Karpas-422 (cell line): ENCODE measurements around the gene PLEKHG4B. TPM values are rescaled to one million over a fixed set of nuclear protein-coding genes. Genes with fewer than 3 reads are reported as not detected.

Experiments used
- DNase-seq: peaks from one replicate; pipeline ENCODE4 v3.0.0-alpha.2; 2015
- H2AFZ ChIP-seq: fragments of 200-600 bp; sonication (generic); 2 replicates; pipeline ENCODE4 v1.6.1; 2014; ENCODE audit warnings: antibody characterized with exemption, low read length, mixed read lengths
- H3K27ac ChIP-seq: fragments of 200-600 bp; sonication (generic); 2 replicates; pipeline ENCODE4 v1.5.1; 2014; ENCODE audit warnings: mild to moderate bottlenecking, low read length, moderate library complexity
- H3K27me3 ChIP-seq: fragments of 200-600 bp; sonication (generic); 2 replicates; pipeline ENCODE4 v1.6.1; 2014; ENCODE audit warnings: low read length, mixed read lengths
- H3K36me3 ChIP-seq: fragments of 200-600 bp; sonication (generic); 2 replicates; pipeline ENCODE4 v1.6.1; 2014; ENCODE audit warnings: low read length, mixed read lengths; ENCODE audit not compliant: insufficient read depth
- H3K4me1 ChIP-seq: fragments of 200-600 bp; sonication (generic); 2 replicates; pipeline ENCODE4 v1.6.1; 2014; ENCODE audit warnings: mild to moderate bottlenecking, low read length, mixed read lengths
- H3K4me2 ChIP-seq: fragments of 200-600 bp; sonication (generic); 2 replicates; pipeline ENCODE4 v1.6.1; 2014; ENCODE audit warnings: low read length, low read depth, mild to moderate bottlenecking; ENCODE audit not compliant: poor library complexity, severe bottlenecking
- H3K4me3 ChIP-seq: fragments of 200-600 bp; sonication (generic); 2 replicates; pipeline ENCODE4 v1.5.1; 2014; ENCODE audit warnings: mild to moderate bottlenecking, antibody characterized with exemption, low read length, mixed read lengths
- H3K79me2 ChIP-seq: fragments of 200-600 bp; sonication (generic); 2 replicates; pipeline ENCODE4 v1.6.1; 2014; ENCODE audit warnings: mild to moderate bottlenecking, low read length, mixed read lengths
- H3K9ac ChIP-seq: fragments of 200-600 bp; sonication (generic); 2 replicates; pipeline ENCODE4 v1.6.0; 2014; ENCODE audit warnings: low read length
- H3K9me2 ChIP-seq: fragments of 200-600 bp; sonication (generic), shearing (Covaris generic); replicated peaks from 2 replicates; pipeline ENCODE4 v1.6.0; 2014; ENCODE audit warnings: mild to moderate bottlenecking, low read length, moderate library complexity; ENCODE audit not compliant: insufficient read depth
- H3K9me3 ChIP-seq: fragments of 300-700, 200-600 bp; sonication (generic); 2 replicates; pipeline ENCODE4 v1.6.1; 2014; ENCODE audit warnings: low read length, mixed read lengths
- H4K20me1 ChIP-seq: fragments of 200-600 bp; sonication (generic); 2 replicates; pipeline ENCODE4 v1.6.1; 2014; ENCODE audit warnings: mild to moderate bottlenecking, antibody characterized with exemption, low read length, low read depth; ENCODE audit not compliant: insufficient read depth
- total RNA-seq: library from RNA; depleted of rRNA; stranded (reverse); fragments of >200 nt; shearing (Covaris generic); gene quantifications from 2 replicates; pipeline ENCODE4 v1.2.3, GENCODE V29; 2014; ENCODE audit warnings: low replicate concordance

The PLEKHG4B gene
- total RNA-seq, 1 experiment from 2014 or later: not detected

DNA sequence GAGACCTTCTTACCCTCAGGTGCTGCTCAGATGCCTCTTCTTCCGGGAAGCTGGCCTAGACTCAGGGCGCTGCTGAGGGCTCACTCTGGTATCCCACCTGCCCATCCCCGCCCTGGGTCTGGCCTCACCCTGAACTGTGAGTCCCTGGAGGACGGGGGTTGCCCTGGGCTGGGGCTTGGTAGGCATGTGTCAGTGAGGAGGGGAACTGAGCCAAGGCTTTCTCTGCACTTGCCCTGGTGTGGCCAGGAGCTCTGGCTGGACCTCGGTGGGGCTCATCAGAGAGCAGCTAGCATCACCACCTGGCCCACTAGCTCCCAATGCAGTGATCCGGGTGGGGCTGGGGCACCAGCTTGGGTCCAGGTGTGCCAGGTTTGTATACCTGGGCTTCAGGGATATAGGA lies 15.6 kb downstream of the PLEKHG4B start:
- no peak overlapping the region for H3K4me2 ChIP-seq
- H3K27ac ChIP-seq: no peak overlapping the region
- H2AFZ ChIP-seq: no peak overlapping the region
- no peaks in the 10 kb centered on the region for H4K20me1 ChIP-seq
- DNase-seq: no peak
- H3K36me3 ChIP-seq: no peaks in the 10 kb centered on the region
- no peaks in the 10 kb centered on the region for H3K27me3 ChIP-seq
- no peaks in the 10 kb centered on the region for H3K4me1 ChIP-seq
- H3K4me3 ChIP-seq: no peak overlapping the region
- no peaks in the 10 kb centered on the region for H3K9me2 ChIP-seq
- no peaks in the 10 kb centered on the region for H3K9me3 ChIP-seq
- no peaks in the 10 kb centered on the region for H3K79me2 ChIP-seq
- no peak overlapping the region for H3K9ac ChIP-seq

DNA sequence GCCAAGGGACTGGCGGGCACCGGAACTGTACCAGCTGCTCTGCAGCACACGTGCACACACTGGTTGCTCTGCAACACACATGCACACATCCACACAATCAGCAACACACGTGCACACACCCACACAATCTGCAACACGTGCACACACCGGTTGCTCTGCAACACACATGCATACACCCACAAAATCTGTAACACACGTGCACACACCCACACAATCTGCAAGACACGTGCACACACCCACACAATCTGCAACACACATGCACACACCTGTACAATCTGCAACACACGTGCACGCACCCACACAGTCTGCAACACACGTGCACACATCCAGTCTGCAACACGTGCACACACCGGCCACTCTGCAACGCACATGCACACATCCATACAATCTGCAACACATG lies 17.9 kb downstream of the PLEKHG4B start:
- no peaks in the 10 kb centered on the region for H3K36me3 ChIP-seq
- no peak for DNase-seq
- H3K4me2 ChIP-seq: no peak overlapping the region
- H2AFZ ChIP-seq: no peak overlapping the region
- H3K9ac ChIP-seq: no peak overlapping the region
- H3K9me3 ChIP-seq: no peaks in the 10 kb centered on the region
- H3K27me3 ChIP-seq: no peaks in the 10 kb centered on the region
- H3K4me1 ChIP-seq: no peaks in the 10 kb centered on the region
- H3K27ac ChIP-seq: no peak overlapping the region
- H4K20me1 ChIP-seq: no peaks in the 10 kb centered on the region
- H3K4me3 ChIP-seq: no peak overlapping the region
- no peaks in the 10 kb centered on the region for H3K9me2 ChIP-seq
- H3K79me2 ChIP-seq: no peaks in the 10 kb centered on the region

DNA sequence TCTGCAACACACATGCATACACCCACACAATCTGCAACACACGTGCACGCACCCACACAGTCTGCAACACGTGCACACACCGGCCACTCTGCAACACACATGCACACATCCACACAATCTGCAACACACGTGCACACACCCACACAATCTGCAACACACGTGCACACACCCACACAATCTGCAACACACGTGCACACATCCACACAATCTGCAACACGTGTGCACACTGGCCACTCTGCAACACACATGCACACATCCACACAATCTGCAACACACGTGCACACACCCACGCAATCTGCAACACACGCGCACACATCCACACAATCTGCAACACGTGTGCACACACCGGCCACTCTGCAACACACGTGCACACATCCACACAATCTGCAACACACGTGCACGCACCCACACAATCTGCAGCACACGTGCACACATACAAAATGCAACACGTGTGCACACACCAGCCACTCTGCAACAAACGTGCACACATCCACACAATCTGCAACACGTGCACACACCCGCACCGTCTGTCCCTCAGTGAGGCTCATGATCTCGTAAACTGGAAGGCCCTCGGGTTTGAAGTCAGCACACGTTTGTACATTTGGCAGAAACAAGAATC lies 18.4 kb downstream of the PLEKHG4B start:
- no peaks in the 10 kb centered on the region for H3K9me2 ChIP-seq
- no peaks in the 10 kb centered on the region for H3K79me2 ChIP-seq
- no peaks in the 10 kb centered on the region for H3K36me3 ChIP-seq
- no peaks in the 10 kb centered on the region for H3K4me1 ChIP-seq
- no peak overlapping the region for H3K4me2 ChIP-seq
- no peak overlapping the region for H3K9ac ChIP-seq
- H3K4me3 ChIP-seq: no peak overlapping the region
- H4K20me1 ChIP-seq: no peaks in the 10 kb centered on the region
- no peaks in the 10 kb centered on the region for H3K9me3 ChIP-seq
- no peak overlapping the region for H2AFZ ChIP-seq
- no peak for DNase-seq
- H3K27ac ChIP-seq: no peak overlapping the region
- no peaks in the 10 kb centered on the region for H3K27me3 ChIP-seq

DNA sequence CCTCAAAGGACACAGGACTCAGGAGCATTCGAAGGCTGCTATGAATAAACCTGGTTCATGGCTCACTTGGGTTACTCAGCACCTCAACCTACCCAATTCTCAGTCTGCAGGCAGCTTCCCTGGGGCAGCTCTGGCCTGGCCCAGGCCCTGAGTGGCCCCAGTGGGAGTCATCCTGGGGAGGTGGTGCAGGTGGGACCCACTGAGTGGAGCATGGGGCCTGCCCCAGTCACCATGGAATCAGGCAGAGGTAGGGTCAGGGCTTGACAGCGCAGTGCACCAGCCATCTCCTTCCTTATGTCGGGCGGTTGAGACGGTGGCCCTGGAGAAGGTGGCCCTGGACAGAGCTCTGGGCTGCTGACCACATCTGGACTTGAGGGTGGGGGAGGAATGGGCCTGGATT lies 19.2 kb downstream of the PLEKHG4B start:
- no peak for DNase-seq
- H3K27ac ChIP-seq: no peak overlapping the region
- no peaks in the 10 kb centered on the region for H3K36me3 ChIP-seq
- no peaks in the 10 kb centered on the region for H3K9me2 ChIP-seq
- no peak overlapping the region for H3K4me3 ChIP-seq
- H2AFZ ChIP-seq: no peak overlapping the region
- no peaks in the 10 kb centered on the region for H3K9me3 ChIP-seq
- no peak overlapping the region for H3K9ac ChIP-seq
- no peaks in the 10 kb centered on the region for H3K79me2 ChIP-seq
- H3K4me1 ChIP-seq: no peaks in the 10 kb centered on the region
- no peaks in the 10 kb centered on the region for H4K20me1 ChIP-seq
- no peak overlapping the region for H3K4me2 ChIP-seq
- H3K27me3 ChIP-seq: no peaks in the 10 kb centered on the region

DNA sequence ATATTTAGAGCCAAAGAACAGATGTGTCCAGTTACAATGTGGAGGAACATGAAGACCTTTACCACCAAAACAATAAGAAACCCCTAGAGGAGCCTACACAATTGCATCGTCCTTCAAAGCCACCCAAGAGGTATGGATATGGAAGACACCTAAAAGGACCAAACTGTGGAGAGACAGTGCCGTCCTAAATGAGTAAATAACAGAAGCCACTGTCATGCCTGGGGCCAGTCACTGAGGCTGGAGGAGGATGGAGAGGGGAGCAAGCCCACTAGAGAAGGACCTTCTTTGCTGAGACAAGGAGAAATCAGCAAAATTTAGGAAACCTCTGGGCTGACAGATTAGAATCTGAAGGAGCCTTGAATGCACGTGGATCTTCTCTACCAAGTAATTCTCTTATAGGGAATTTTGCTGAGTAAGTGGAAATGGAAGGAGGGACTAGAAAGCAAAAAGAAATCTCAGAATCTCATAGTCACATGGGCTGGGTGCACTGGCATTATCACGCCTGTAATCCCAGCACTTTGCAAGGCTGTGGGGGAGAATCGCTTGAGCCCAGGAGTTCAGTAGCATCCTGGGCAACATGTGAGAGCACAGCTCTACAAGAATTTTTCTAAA lies 27.6 kb downstream of the PLEKHG4B start:
- Histone ChIP-seq H3K79me2 (no peaks in the 10 kb centered on the region), H3K27me3 (no peaks in the 10 kb centered on the region), H3K9ac (no peak overlapping the region), H3K4me2 (no peak overlapping the region), H3K36me3 (no peaks in the 10 kb centered on the region), H2AFZ (no peak overlapping the region), H3K4me1 (no peaks in the 10 kb centered on the region), H3K9me2 (no peaks in the 10 kb centered on the region), H3K27ac (no peak overlapping the region), H3K9me3 (no peaks in the 10 kb centered on the region), H3K4me3 (no peak overlapping the region), H4K20me1 (no peaks in the 10 kb centered on the region)
- no peak for DNase-seq

DNA sequence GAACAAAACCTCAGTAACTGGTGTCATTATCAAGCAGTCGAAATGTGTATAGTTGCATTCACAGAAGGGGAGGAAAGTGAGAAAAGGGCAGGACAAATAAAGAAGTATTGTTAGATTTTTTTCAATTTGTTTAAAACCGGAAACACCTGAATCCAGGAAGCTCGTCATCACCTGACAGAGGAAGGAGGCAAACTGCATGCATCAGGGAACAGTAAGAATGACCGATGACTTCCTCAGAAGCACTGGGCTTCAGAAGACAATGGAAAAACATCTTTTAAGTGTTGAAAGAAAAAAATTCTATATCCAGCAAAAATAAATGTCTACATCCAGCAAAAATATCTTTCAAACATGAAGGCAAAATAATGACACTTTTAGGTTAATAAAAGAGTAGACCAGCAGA lies 29.5 kb downstream of the PLEKHG4B start:
- DNase-seq: no peak
- H3K4me2 ChIP-seq: no peak overlapping the region
- H3K27me3 ChIP-seq: 0 out of 2 replicates have a peak, but pooled peaks cover 5% of the 10 kb centered on the region
- no peaks in the 10 kb centered on the region for H3K9me2 ChIP-seq
- no peaks in the 10 kb centered on the region for H3K4me1 ChIP-seq
- no peaks in the 10 kb centered on the region for H3K79me2 ChIP-seq
- no peaks in the 10 kb centered on the region for H4K20me1 ChIP-seq
- no peak overlapping the region for H2AFZ ChIP-seq
- H3K4me3 ChIP-seq: no peak overlapping the region
- no peak overlapping the region for H3K27ac ChIP-seq
- no peak overlapping the region for H3K9ac ChIP-seq
- no peaks in the 10 kb centered on the region for H3K36me3 ChIP-seq
- peaks cover 9% of the 10 kb centered on the region for H3K9me3 ChIP-seq

DNA sequence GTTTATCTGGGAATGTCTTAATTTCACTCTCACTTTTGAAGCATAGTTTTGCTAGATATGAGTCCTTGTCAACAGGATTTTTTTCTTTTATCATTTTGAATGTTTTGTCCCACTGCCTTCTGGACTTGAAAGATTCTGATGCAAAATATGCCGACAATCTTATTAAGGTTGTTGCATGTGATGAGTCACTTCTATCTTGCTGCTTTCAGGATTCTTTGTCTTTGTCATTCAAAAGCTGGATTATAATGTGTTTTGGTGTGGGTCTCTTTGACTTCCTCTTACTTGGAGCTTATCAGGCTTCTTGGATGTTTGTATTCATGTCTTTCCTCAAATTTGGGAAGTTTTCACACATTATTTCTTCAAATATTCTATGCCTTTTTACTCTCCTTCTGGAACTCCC lies 33.8 kb downstream of the PLEKHG4B start:
- Histone ChIP-seq H3K9me2 (no peaks in the 10 kb centered on the region), H4K20me1 (no peaks in the 10 kb centered on the region), H2AFZ (no peak overlapping the region), H3K27ac (no peak overlapping the region), H3K4me1 (no peaks in the 10 kb centered on the region), H3K79me2 (no peaks in the 10 kb centered on the region), H3K4me3 (no peak overlapping the region), H3K27me3 (0 out of 2 replicates have a peak, but pooled peaks cover 5% of the 10 kb centered on the region), H3K9ac (no peak overlapping the region), H3K4me2 (no peak overlapping the region), H3K9me3 (peaks cover 14% of the 10 kb centered on the region), H3K36me3 (no peaks in the 10 kb centered on the region)
- no peak for DNase-seq

DNA sequence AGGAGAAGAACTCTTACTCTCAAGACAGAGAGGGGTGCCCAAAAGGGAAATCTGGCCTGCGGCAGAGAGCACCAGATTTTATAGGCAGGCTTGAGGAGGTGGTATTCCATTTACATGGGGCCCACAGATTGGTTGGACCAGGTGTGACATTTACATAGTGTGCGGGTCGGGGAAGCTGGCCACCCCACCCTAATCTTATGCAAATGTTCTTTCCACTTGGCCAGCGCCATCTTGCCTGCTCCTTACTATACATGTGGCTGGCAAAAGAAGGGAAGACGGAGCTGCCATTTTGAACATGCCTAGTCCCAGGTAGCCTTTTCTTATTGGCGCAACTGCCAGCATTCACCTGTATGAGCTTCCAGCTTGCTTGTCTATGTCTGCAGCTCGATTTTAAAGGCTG lies 34.8 kb downstream of the PLEKHG4B start:
- Histone ChIP-seq H3K9me2 (no peaks in the 10 kb centered on the region), H3K9me3 (peaks cover 14% of the 10 kb centered on the region), H3K79me2 (no peaks in the 10 kb centered on the region), H3K4me3 (no peak overlapping the region), H3K27me3 (0 out of 2 replicates have a peak, but pooled peaks cover 5% of the 10 kb centered on the region), H3K36me3 (no peaks in the 10 kb centered on the region), H3K4me1 (no peaks in the 10 kb centered on the region), H3K27ac (no peak overlapping the region), H3K9ac (no peak overlapping the region), H4K20me1 (no peaks in the 10 kb centered on the region), H3K4me2 (no peak overlapping the region), H2AFZ (no peak overlapping the region)
- no peak for DNase-seq
